ENCODE data around the gene ARRB1. TPM values are rescaled to one million over a fixed set of nuclear protein-coding genes. Genes with fewer than 3 reads are reported as not detected.
A peak's percentile ranks its signal among the peaks of the same experiment; 100 is the strongest.

The ARRB1 gene
- total and polyA plus RNA-seq, 2 of the 13 experiments (the other 11 are each of a cell fraction or from before 2014, with no cell fraction given), result 22.5 to 35.7 TPM

DNA sequence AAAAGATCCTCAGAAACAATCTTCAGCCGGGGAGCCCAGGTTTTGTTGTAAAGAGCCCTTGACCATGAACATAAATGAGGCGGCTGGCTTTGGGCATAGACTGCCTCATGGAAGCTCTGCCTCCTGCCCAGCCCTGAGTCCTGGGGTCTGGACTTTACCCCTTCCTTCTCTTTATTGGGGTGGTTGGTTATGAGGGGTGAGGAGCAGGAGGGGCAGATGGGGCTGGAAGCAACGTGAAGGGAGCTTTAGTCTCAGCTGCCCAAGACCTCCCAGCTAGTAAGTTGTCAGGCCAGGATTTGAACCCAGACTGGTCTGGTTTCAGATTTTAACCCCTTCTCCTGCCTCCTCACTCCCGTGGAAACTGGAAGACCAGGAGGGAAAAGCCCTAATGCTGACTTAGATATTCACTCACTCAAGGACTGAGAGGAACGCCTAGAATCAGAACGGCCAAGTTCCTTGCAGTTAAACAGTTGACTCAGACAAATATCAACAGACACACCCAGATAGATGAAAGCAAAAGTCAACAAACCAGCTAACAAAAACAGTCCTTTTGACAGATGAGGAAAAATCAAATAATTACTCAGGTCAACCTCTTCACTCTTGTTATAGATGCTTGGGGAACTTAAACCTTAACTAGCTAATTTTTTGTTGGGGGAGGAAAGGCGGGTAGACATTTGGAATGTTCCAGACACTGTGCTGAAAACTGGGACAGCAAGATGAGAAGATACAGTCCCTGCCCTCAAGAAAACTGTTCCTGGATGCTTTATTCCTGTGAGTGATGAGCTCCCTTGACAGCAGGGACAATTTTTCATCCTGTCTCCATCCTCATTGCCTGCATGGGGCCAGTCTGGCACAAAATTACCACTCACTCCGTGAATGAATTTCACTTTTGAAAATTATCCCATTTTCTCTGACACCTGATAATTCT lies 20.8 kb upstream of the ARRB1 start (continued):
- TF ChIP-seq, protein P1, sequence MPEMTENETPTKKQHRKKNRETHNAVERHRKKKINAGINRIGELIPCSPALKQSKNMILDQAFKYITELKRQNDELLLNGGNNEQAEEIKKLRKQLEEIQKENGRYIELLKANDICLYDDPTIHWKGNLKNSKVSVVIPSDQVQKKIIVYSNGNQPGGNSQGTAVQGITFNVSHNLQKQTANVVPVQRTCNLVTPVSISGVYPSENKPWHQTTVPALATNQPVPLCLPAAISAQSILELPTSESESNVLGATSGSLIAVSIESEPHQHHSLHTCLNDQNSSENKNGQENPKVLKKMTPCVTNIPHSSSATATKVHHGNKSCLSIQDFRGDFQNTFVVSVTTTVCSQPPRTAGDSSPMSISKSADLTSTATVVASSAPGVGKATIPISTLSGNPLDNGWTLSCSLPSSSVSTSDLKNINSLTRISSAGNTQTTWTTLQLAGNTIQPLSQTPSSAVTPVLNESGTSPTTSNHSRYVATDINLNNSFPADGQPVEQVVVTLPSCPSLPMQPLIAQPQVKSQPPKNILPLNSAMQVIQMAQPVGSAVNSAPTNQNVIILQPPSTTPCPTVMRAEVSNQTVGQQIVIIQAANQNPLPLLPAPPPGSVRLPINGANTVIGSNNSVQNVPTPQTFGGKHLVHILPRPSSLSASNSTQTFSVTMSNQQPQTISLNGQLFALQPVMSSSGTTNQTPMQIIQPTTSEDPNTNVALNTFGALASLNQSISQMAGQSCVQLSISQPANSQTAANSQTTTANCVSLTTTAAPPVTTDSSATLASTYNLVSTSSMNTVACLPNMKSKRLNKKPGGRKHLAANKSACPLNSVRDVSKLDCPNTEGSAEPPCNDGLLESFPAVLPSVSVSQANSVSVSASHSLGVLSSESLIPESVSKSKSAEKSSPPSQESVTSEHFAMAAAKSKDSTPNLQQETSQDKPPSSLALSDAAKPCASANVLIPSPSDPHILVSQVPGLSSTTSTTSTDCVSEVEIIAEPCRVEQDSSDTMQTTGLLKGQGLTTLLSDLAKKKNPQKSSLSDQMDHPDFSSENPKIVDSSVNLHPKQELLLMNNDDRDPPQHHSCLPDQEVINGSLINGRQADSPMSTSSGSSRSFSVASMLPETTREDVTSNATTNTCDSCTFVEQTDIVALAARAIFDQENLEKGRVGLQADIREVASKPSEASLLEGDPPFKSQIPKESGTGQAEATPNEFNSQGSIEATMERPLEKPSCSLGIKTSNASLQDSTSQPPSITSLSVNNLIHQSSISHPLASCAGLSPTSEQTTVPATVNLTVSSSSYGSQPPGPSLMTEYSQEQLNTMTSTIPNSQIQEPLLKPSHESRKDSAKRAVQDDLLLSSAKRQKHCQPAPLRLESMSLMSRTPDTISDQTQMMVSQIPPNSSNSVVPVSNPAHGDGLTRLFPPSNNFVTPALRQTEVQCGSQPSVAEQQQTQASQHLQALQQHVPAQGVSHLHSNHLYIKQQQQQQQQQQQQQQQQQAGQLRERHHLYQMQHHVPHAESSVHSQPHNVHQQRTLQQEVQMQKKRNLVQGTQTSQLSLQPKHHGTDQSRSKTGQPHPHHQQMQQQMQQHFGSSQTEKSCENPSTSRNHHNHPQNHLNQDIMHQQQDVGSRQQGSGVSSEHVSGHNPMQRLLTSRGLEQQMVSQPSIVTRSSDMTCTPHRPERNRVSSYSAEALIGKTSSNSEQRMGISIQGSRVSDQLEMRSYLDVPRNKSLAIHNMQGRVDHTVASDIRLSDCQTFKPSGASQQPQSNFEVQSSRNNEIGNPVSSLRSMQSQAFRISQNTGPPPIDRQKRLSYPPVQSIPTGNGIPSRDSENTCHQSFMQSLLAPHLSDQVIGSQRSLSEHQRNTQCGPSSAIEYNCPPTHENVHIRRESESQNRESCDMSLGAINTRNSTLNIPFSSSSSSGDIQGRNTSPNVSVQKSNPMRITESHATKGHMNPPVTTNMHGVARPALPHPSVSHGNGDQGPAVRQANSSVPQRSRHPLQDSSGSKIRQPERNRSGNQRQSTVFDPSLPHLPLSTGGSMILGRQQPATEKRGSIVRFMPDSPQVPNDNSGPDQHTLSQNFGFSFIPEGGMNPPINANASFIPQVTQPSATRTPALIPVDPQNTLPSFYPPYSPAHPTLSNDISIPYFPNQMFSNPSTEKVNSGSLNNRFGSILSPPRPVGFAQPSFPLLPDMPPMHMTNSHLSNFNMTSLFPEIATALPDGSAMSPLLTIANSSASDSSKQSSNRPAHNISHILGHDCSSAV (CRISPR knock-in tag; IDR thresholded peaks at IDR 0.05; ENCODE audit: borderline replicate concordance), result no peak
- TF ChIP-seq, protein P2, sequence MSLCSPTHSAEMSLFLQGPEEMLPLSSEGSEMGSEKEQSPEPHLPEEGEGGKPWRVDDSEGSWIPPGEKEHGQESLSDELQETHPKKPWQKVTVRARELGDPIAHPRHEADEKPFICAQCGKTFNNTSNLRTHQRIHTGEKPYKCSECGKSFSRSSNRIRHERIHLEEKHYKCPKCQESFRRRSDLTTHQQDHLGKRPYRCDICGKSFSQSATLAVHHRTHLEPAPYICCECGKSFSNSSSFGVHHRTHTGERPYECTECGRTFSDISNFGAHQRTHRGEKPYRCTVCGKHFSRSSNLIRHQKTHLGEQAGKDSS (CRISPR knock-in tag; IDR thresholded peaks at IDR 0.05; ENCODE audit: borderline replicate concordance, low read depth), result no peak
- TF ChIP-seq, protein P3, sequence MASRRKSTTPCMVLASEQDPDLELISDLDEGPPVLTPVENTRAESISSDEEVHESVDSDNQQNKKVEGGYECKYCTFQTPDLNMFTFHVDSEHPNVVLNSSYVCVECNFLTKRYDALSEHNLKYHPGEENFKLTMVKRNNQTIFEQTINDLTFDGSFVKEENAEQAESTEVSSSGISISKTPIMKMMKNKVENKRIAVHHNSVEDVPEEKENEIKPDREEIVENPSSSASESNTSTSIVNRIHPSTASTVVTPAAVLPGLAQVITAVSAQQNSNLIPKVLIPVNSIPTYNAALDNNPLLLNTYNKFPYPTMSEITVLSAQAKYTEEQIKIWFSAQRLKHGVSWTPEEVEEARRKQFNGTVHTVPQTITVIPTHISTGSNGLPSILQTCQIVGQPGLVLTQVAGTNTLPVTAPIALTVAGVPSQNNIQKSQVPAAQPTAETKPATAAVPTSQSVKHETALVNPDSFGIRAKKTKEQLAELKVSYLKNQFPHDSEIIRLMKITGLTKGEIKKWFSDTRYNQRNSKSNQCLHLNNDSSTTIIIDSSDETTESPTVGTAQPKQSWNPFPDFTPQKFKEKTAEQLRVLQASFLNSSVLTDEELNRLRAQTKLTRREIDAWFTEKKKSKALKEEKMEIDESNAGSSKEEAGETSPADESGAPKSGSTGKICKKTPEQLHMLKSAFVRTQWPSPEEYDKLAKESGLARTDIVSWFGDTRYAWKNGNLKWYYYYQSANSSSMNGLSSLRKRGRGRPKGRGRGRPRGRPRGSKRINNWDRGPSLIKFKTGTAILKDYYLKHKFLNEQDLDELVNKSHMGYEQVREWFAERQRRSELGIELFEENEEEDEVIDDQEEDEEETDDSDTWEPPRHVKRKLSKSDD (CRISPR knock-in tag; IDR thresholded peaks at IDR 0.05; ENCODE audit: low read depth), result no peak
- TF ChIP-seq JUN (CRISPR knock-in tag; IDR thresholded peaks at IDR 0.05) (no peak), NFE2L2 (IDR thresholded peaks at IDR 0.05; ENCODE audit: low read length) (no peak), MATR3 (CRISPR knock-in tag; IDR thresholded peaks at IDR 0.05) (no peak), ZNF335 (CRISPR knock-in tag; IDR thresholded peaks at IDR 0.05) (no peak), HNRNPL (IDR thresholded peaks at IDR 0.05; ENCODE audit: low read depth, low read length) (no peak), FIP1L1 (IDR thresholded peaks at IDR 0.05; ENCODE audit: borderline replicate concordance, insufficient read depth, low read depth, low read length) (no peak), SAP130 (CRISPR knock-in tag; IDR thresholded peaks at IDR 0.05; ENCODE audit: low read depth) (peak; percentile 76), ZNF234 (CRISPR knock-in tag; conservative IDR thresholded peaks at IDR 0.05) (no peak), ZNF549 (CRISPR knock-in tag; IDR thresholded peaks at IDR 0.05) (no peak), MYNN (CRISPR knock-in tag; IDR thresholded peaks at IDR 0.05; ENCODE audit: low read depth) (no peak)
- TF ChIP-seq, protein P4, sequence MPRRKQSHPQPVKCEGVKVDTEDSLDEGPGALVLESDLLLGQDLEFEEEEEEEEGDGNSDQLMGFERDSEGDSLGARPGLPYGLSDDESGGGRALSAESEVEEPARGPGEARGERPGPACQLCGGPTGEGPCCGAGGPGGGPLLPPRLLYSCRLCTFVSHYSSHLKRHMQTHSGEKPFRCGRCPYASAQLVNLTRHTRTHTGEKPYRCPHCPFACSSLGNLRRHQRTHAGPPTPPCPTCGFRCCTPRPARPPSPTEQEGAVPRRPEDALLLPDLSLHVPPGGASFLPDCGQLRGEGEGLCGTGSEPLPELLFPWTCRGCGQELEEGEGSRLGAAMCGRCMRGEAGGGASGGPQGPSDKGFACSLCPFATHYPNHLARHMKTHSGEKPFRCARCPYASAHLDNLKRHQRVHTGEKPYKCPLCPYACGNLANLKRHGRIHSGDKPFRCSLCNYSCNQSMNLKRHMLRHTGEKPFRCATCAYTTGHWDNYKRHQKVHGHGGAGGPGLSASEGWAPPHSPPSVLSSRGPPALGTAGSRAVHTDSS (CRISPR knock-in tag; conservative IDR thresholded peaks at IDR 0.05), result no peak
